Measurements from ENCODE around the gene WT1. TPM values are rescaled to one million over a fixed set of nuclear protein-coding genes. Genes with fewer than 3 reads are reported as not detected.

Gene WT1
- total RNA-seq, 1 experiment from 2014 or later: not detected

GRCh38 chr11:32396331-32396730 lies 39.0 kb downstream of the WT1 start (continued):
- TF ChIP-seq RELA (CRISPR knock-in tag; IDR thresholded peaks at IDR 0.05; ENCODE audit: borderline replicate concordance) (no peak), NR3C1 (CRISPR knock-in tag; conservative IDR thresholded peaks at IDR 0.05; ENCODE audit: low read depth) (no peak), ZNF423 (CRISPR knock-in tag; IDR thresholded peaks at IDR 0.05) (no peak), OVOL2 (CRISPR knock-in tag; IDR thresholded peaks at IDR 0.05; ENCODE audit: borderline replicate concordance) (no peak), ZNF416 (CRISPR knock-in tag; IDR thresholded peaks at IDR 0.05) (no peak)
- TF ChIP-seq, protein P1, sequence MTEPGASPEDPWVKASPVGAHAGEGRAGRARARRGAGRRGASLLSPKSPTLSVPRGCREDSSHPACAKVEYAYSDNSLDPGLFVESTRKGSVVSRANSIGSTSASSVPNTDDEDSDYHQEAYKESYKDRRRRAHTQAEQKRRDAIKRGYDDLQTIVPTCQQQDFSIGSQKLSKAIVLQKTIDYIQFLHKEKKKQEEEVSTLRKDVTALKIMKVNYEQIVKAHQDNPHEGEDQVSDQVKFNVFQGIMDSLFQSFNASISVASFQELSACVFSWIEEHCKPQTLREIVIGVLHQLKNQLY (CRISPR knock-in tag; IDR thresholded peaks at IDR 0.05): no peak

- no peak overlapping the region for H3K4me3 Mint-ChIP-seq
- no peaks in the 10 kb centered on the region for H3K9me3 Mint-ChIP-seq
- no peak overlapping the region for H3K27ac Mint-ChIP-seq
- ChIA-PET CTCF (interaction anchor here (0.6 to 2.0 kb wide), 5 partner anchors 9 to 176 kb away, joined by 3 to 10 read pairs (median 6); no protein-coding TSS in a partner anchor), POLR2A (no interaction called here)
- ATAC-seq (no peak), DNase-seq (ENCODE audit: low spot score) (no peak)
- H3K4me1 Mint-ChIP-seq: peaks cover 8% of the 10 kb centered on the region
- H3K27me3 Mint-ChIP-seq (ENCODE audit: low read depth): no peaks in the 10 kb centered on the region; the same call in none of the 2 replicates
- H3K36me3 Mint-ChIP-seq: no peaks in the 10 kb centered on the region
- no peak for TF ChIP-seq ZNF281 (CRISPR knock-in tag; IDR thresholded peaks at IDR 0.05)
- TF ChIP-seq EMX1 (CRISPR knock-in tag; IDR thresholded peaks at IDR 0.05): no peak
- TF ChIP-seq SMAD3 (CRISPR knock-in tag; IDR thresholded peaks at IDR 0.05; ENCODE audit: borderline replicate concordance): no peak
- TF ChIP-seq ATF1 (CRISPR knock-in tag; IDR thresholded peaks at IDR 0.05): no peak
- TF ChIP-seq KAT7 (CRISPR knock-in tag; IDR thresholded peaks at IDR 0.05; ENCODE audit: borderline replicate concordance): no peak
- no peak for TF ChIP-seq SOX15 (CRISPR knock-in tag; IDR thresholded peaks at IDR 0.05)
- TF ChIP-seq JUN (CRISPR knock-in tag; IDR thresholded peaks at IDR 0.05): no peak
- no peak for TF ChIP-seq MYBL2 (CRISPR knock-in tag; IDR thresholded peaks at IDR 0.05)
- TF ChIP-seq PREB (CRISPR knock-in tag; IDR thresholded peaks at IDR 0.05; ENCODE audit: borderline replicate concordance): no peak
- TF ChIP-seq PRRX2 (CRISPR knock-in tag; IDR thresholded peaks at IDR 0.05): no peak
- TF ChIP-seq, protein P2, sequence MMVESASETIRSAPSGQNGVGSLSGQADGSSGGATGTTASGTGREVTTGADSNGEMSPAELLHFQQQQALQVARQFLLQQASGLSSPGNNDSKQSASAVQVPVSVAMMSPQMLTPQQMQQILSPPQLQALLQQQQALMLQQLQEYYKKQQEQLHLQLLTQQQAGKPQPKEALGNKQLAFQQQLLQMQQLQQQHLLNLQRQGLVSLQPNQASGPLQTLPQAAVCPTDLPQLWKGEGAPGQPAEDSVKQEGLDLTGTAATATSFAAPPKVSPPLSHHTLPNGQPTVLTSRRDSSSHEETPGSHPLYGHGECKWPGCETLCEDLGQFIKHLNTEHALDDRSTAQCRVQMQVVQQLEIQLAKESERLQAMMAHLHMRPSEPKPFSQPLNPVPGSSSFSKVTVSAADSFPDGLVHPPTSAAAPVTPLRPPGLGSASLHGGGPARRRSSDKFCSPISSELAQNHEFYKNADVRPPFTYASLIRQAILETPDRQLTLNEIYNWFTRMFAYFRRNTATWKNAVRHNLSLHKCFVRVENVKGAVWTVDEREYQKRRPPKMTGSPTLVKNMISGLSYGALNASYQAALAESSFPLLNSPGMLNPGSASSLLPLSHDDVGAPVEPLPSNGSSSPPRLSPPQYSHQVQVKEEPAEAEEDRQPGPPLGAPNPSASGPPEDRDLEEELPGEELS (CRISPR knock-in tag; IDR thresholded peaks at IDR 0.05): no peak
- no peak for TF ChIP-seq ZNF138 (CRISPR knock-in tag; conservative IDR thresholded peaks at IDR 0.05)
- TF ChIP-seq ZNF532 (CRISPR knock-in tag; IDR thresholded peaks at IDR 0.05; ENCODE audit: borderline replicate concordance): no peak
- no peak for TF ChIP-seq ZNF317 (CRISPR knock-in tag; IDR thresholded peaks at IDR 0.05; ENCODE audit: borderline replicate concordance, low read depth)
- TF ChIP-seq FOXP1 (CRISPR knock-in tag; IDR thresholded peaks at IDR 0.05; ENCODE audit: borderline replicate concordance): no peak
- TF ChIP-seq ARID4B (CRISPR knock-in tag; IDR thresholded peaks at IDR 0.05; ENCODE audit: borderline replicate concordance): no peak
Measured at GRCh38 chr11:32395127-32395526, 40.2 kb downstream of the WT1 start.
